ENCODE measurements around the gene CDH15. TPM values are rescaled to one million over a fixed set of nuclear protein-coding genes. Genes with fewer than 3 reads are reported as not detected.

The CDH15 gene
- total RNA-seq, 1 experiment from 2014 or later = 0.46 TPM

GRCh38 chr16:89200124-89200849 is 28.7 kb downstream of the CDH15 start, which contains the start of gene SLC22A31 (continued):
- no peak for TF ChIP-seq ZNF423 (CRISPR knock-in tag; IDR thresholded peaks at IDR 0.05)

DNA sequence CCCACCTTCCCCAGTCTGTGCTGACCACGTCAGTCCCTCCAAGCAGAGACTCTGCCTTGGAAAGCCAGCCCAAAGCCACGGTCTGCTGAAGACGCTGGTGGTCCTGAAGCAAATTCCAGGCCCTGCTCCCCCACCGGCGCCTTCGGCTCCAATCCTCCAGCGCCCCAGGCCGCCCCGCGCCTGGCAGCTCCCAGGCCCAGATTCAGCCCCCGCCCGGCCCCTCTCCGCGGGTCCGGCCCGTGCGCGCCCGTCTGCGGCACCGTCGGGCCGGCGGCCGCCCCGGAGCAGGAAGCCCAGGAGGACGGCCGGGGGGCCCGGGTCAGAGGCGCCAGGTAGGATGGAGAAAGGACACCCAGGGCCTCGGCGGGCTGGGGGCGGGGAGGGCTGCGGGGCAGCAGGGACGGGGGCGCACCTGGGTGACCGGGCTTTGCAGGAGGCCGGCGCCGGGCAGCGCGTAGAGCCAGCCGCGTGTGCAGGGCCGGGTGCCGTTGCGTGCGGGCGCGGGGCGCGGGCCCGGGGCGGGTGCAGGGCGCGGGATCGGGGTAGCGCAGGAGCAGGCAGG is 29.4 kb downstream of the CDH15 start:
- Mint-ChIP-seq H3K4me3 (peak overlapping the region; percentile 68), H3K27ac (no peak overlapping the region), H3K36me3 (no peaks in the 10 kb centered on the region), H3K9me3 (no peaks in the 10 kb centered on the region), H3K4me1 (no peaks in the 10 kb centered on the region), H3K27me3 (ENCODE audit: low read depth) (peaks cover 45% of the 10 kb centered on the region)
- ATAC-seq (peak; percentile 11), DNase-seq (ENCODE audit: low spot score) (no peak)
- TF ChIP-seq, protein P1, sequence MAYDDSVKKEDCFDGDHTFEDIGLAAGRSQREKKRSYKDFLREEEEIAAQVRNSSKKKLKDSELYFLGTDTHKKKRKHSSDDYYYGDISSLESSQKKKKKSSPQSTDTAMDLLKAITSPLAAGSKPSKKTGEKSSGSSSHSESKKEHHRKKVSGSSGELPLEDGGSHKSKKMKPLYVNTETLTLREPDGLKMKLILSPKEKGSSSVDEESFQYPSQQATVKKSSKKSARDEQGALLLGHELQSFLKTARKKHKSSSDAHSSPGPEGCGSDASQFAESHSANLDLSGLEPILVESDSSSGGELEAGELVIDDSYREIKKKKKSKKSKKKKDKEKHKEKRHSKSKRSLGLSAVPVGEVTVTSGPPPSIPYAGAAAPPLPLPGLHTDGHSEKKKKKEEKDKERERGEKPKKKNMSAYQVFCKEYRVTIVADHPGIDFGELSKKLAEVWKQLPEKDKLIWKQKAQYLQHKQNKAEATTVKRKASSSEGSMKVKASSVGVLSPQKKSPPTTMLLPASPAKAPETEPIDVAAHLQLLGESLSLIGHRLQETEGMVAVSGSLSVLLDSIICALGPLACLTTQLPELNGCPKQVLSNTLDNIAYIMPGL (CRISPR knock-in tag; IDR thresholded peaks at IDR 0.05) = peak; percentile 65; the same call in 1 of the 2 replicates
- TF ChIP-seq CREM (CRISPR knock-in tag; IDR thresholded peaks at IDR 0.05) (0 out of 2 replicates have a peak, but pooled peaks have one; percentile 42), ZNF317 (CRISPR knock-in tag; IDR thresholded peaks at IDR 0.05; ENCODE audit: borderline replicate concordance, low read depth) (no peak)
- ChIA-PET POLR2A (interaction anchor here (1.4 to 1.5 kb wide), 2 partner anchors 8 to 16 kb away, joined by 3 read pairs; partner anchors contain the start of gene ZNF778), CTCF (interaction anchor here (0.6 to 3.1 kb wide), 6 partner anchors 8 to 464 kb away, joined by 3 to 17 read pairs (median 4); partner anchors contain the start of gene CDH15)

DNA sequence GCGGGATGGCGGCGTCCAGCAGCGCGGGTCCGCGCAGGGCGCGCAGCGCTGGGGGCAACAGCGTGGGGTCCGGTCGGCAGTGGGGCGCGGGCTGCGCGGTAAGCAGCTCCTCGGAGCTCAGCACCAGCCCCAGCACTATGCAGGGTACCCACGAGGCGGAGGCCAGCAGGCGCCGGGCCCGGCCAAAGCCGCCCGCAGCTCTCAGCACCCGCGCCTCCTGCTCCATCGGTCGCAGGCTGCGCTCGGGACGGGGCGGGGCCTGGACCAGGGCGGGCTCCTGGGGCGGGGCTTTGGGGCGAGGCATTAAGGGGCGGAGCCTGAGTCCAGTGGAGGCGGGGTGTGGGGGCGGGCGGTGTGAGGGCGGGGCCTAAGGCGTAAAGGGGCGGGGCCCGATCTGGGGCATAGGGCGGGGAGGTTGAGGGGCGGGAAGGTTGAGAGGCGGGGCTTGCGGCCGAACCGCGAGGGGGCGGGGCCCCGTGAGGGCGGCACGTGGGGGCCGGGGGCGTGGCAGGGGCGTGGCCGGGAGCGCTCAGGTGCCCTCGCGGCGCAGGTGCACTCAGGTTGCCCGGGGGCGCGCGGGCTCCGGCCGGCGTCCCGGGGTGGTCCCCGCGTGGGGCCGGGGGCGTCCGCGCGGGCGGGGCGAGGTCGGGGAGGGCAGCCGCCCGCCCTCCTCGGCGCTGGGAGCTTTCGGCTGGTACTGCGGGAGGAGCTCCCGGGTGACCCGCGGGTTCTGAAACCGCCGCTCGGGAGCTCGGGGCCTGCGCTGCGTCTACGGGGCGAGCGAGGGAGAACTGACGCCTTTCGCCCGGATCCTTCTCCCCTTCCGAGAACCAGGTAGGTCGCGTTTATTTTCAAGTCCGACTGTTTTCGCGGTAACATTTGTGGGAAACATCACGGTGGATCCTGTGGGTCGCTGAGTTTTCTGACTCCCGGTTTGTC is 30.2 kb downstream of the CDH15 start:
- H3K27me3 Mint-ChIP-seq (ENCODE audit: low read depth) = peaks cover 48% of the 10 kb centered on the region
- peak overlapping the region; percentile 76 for H3K4me3 Mint-ChIP-seq
- H3K27ac Mint-ChIP-seq = no peak overlapping the region
- H3K36me3 Mint-ChIP-seq = no peaks in the 10 kb centered on the region
- POLR2A ChIA-PET = interaction anchor here (0.6 to 1.5 kb wide), 2 partner anchors 9 to 158 kb away, joined by 3 read pairs; no protein-coding TSS in a partner anchor
- DNase-seq (ENCODE audit: low spot score) (peak; percentile 93), ATAC-seq (peak; percentile 92)
- CTCF ChIA-PET = interaction anchor here (0.6 to 3.1 kb wide), 6 partner anchors 9 to 389 kb away, joined by 3 to 17 read pairs (median 4); partner anchors contain the start of gene CDH15
- H3K9me3 Mint-ChIP-seq = no peaks in the 10 kb centered on the region
- no peaks in the 10 kb centered on the region for H3K4me1 Mint-ChIP-seq
- TF ChIP-seq TCF7 (CRISPR knock-in tag; IDR thresholded peaks at IDR 0.05; ENCODE audit: low read depth) (no peak), MYBL2 (CRISPR knock-in tag; IDR thresholded peaks at IDR 0.05) (no peak), SP1 (CRISPR knock-in tag; conservative IDR thresholded peaks at IDR 0.05) (peak; percentile 47; the same call in 1 of the 2 replicates), ZNF219 (CRISPR knock-in tag; IDR thresholded peaks at IDR 0.05; ENCODE audit: borderline replicate concordance) (no peak), CBFB (CRISPR knock-in tag; IDR thresholded peaks at IDR 0.05; ENCODE audit: low read depth) (no peak), ZNF532 (CRISPR knock-in tag; IDR thresholded peaks at IDR 0.05; ENCODE audit: borderline replicate concordance) (no peak), PRRX2 (CRISPR knock-in tag; IDR thresholded peaks at IDR 0.05) (no peak), ZBTB21 (CRISPR knock-in tag; IDR thresholded peaks at IDR 0.05; ENCODE audit: borderline replicate concordance) (no peak), FOXK1 (CRISPR knock-in tag; IDR thresholded peaks at IDR 0.05) (no peak), ZNF423 (CRISPR knock-in tag; IDR thresholded peaks at IDR 0.05) (peak; percentile 24; the same call in 1 of the 2 replicates), ATF2 (CRISPR knock-in tag; IDR thresholded peaks at IDR 0.05; ENCODE audit: borderline replicate concordance, low read depth) (no peak), TEAD4 (CRISPR knock-in tag; IDR thresholded peaks at IDR 0.05) (no peak)
- TF ChIP-seq, protein P2, sequence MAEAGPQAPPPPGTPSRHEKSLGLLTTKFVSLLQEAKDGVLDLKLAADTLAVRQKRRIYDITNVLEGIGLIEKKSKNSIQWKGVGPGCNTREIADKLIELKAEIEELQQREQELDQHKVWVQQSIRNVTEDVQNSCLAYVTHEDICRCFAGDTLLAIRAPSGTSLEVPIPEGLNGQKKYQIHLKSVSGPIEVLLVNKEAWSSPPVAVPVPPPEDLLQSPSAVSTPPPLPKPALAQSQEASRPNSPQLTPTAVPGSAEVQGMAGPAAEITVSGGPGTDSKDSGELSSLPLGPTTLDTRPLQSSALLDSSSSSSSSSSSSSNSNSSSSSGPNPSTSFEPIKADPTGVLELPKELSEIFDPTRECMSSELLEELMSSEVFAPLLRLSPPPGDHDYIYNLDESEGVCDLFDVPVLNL (CRISPR knock-in tag; IDR thresholded peaks at IDR 0.05; ENCODE audit: borderline replicate concordance, low read depth) = no peak
- TF ChIP-seq, protein P3, sequence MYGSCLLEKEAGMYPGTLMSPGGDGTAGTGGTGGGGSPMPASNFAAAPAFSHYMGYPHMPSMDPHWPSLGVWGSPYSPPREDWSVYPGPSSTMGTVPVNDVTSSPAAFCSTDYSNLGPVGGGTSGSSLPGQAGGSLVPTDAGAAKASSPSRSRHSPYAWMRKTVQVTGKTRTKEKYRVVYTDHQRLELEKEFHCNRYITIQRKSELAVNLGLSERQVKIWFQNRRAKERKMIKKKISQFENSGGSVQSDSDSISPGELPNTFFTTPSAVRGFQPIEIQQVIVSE (CRISPR knock-in tag; IDR thresholded peaks at IDR 0.05; ENCODE audit: borderline replicate concordance) = no peak

All from WTC11 (cell line).